Neural crest cell (in vitro differentiated cells): Measurements from ENCODE around the gene PTH1R. TPM values are rescaled to one million over a fixed set of nuclear protein-coding genes. Genes with fewer than 3 reads are reported as not detected.

Experiments
- DNase-seq: peaks from one replicate; pipeline ENCODE4 v3.0.0; 2021; ENCODE audit warnings: low read depth, mixed read lengths, low spot score
- H3K27ac Mint-ChIP-seq: one replicate; pipeline ENCODE4 v1.8.0; 2021; ENCODE audit warnings: mild to moderate bottlenecking, mixed read lengths; ENCODE audit not compliant: unreplicated experiment
- H3K27me3 Mint-ChIP-seq: 2 replicates; pipeline ENCODE4 v1.8.0; 2021; ENCODE audit warnings: low read depth, mild to moderate bottlenecking, mixed read lengths
- H3K36me3 Mint-ChIP-seq: 2 replicates; pipeline ENCODE4 v1.8.0; 2021; ENCODE audit warnings: low read depth, mild to moderate bottlenecking, mixed read lengths
- H3K4me1 Mint-ChIP-seq: 2 replicates; pipeline ENCODE4 v1.8.0; 2021; ENCODE audit warnings: mixed read lengths
- H3K4me3 Mint-ChIP-seq: one replicate; pipeline ENCODE4 v1.8.0; 2021; ENCODE audit warnings: mild to moderate bottlenecking, mixed read lengths
- H3K9me3 Mint-ChIP-seq: 2 replicates; pipeline ENCODE4 v1.8.0; 2021; ENCODE audit warnings: mixed read lengths
- CTCF ChIP-seq: fragments of 200-600 bp; sonication (generic); conservative IDR thresholded peaks from 2 replicates; pipeline ENCODE4 v1.5.0; 2021; ENCODE audit warnings: antibody characterized with exemption, mild to moderate bottlenecking
- total RNA-seq: library from RNA; stranded (reverse); gene quantifications from 2 replicates; pipeline ENCODE4 v1.2.1, GENCODE V29; 2021

The PTH1R gene
- total RNA-seq, 1 donor from 2014 or later: 0.14 TPM

- Mint-ChIP-seq H3K4me1 (no peaks in the 10 kb centered on the region), H3K27ac (no peak overlapping the region)
- TF ChIP-seq CTCF: no peak
Measured at GRCh38 chr3:46916278-46916677, 38.8 kb downstream of the PTH1R start.

GRCh38 chr3:46916799-46917198 is 39.3 kb downstream of the PTH1R start:
- no peak for TF ChIP-seq CTCF
- DNase-seq: no peak
- H3K27me3 Mint-ChIP-seq: no peaks in the 10 kb centered on the region
- H3K4me1 Mint-ChIP-seq: no peaks in the 10 kb centered on the region
- H3K4me3 Mint-ChIP-seq: no peak overlapping the region
- H3K27ac Mint-ChIP-seq: no peak overlapping the region
- H3K9me3 Mint-ChIP-seq: peaks cover 7% of the 10 kb centered on the region
- H3K36me3 Mint-ChIP-seq: peaks cover 40% of the 10 kb centered on the region

More at GRCh38 chr3:46916278-46916677, 38.8 kb downstream of the PTH1R start:
- Mint-ChIP-seq H3K27me3 (no peaks in the 10 kb centered on the region), H3K4me3 (no peak overlapping the region), H3K36me3 (peaks cover 40% of the 10 kb centered on the region), H3K9me3 (peaks cover 7% of the 10 kb centered on the region)
- no peak for DNase-seq

- Mint-ChIP-seq H3K4me1 (no peaks in the 10 kb centered on the region), H3K27ac (no peak overlapping the region), H3K9me3 (peaks cover 7% of the 10 kb centered on the region), H3K27me3 (no peaks in the 10 kb centered on the region), H3K4me3 (no peak overlapping the region), H3K36me3 (peaks cover 39% of the 10 kb centered on the region)
- no peak for TF ChIP-seq CTCF
- DNase-seq: no peak
Measured at GRCh38 chr3:46917257-46917656, 39.7 kb downstream of the PTH1R start.

- Mint-ChIP-seq H3K36me3 (peaks cover 38% of the 10 kb centered on the region), H3K9me3 (peaks cover 7% of the 10 kb centered on the region), H3K27me3 (no peaks in the 10 kb centered on the region), H3K27ac (no peak overlapping the region), H3K4me3 (no peak overlapping the region), H3K4me1 (no peaks in the 10 kb centered on the region)
- no peak for TF ChIP-seq CTCF
- no peak for DNase-seq
Measured at GRCh38 chr3:46918202-46918601, 40.7 kb downstream of the PTH1R start.

- peaks cover 7% of the 10 kb centered on the region for H3K9me3 Mint-ChIP-seq
- H3K36me3 Mint-ChIP-seq: peaks cover 38% of the 10 kb centered on the region
- DNase-seq: no peak
- no peaks in the 10 kb centered on the region for H3K27me3 Mint-ChIP-seq
- no peak for TF ChIP-seq CTCF
- no peaks in the 10 kb centered on the region for H3K4me1 Mint-ChIP-seq
- no peak overlapping the region for H3K4me3 Mint-ChIP-seq
- H3K27ac Mint-ChIP-seq: no peak overlapping the region
Measured at GRCh38 chr3:46918634-46919033, 41.1 kb downstream of the PTH1R start.

GRCh38 chr3:46921041-46921440 is 43.5 kb downstream of the PTH1R start:
- no peak overlapping the region for H3K4me3 Mint-ChIP-seq
- H3K4me1 Mint-ChIP-seq: no peaks in the 10 kb centered on the region
- H3K9me3 Mint-ChIP-seq: peaks cover 7% of the 10 kb centered on the region
- H3K27me3 Mint-ChIP-seq: no peaks in the 10 kb centered on the region
- H3K36me3 Mint-ChIP-seq: peaks cover 37% of the 10 kb centered on the region
- no peak for TF ChIP-seq CTCF
- no peak overlapping the region for H3K27ac Mint-ChIP-seq
- no peak for DNase-seq
